HCT116 (cell line): ENCODE data around the gene RCOR3.

Source experiments
- SIN3A ChIP-seq: IDR thresholded peaks from 2 replicates; pipeline ENCODE4 v1.6.1; 2012; ENCODE audit warnings: low read depth
- TCF7L2 ChIP-seq: IDR thresholded peaks from 2 replicates; pipeline ENCODE4 v1.7.0; 2011; ENCODE audit warnings: borderline replicate concordance, inconsistent platforms; ENCODE audit not compliant: insufficient read depth, insufficient read length; ENCODE audit errors: extremely low read depth
- TF ChIP-seq, protein P1 (sequence below), 3 experiments: fragments of 200-600 bp in 1 of 3; sonication (generic) in 1 of 3; IDR thresholded peaks in 2 of 3; conservative IDR thresholded peaks in 1 of 3; 2 replicates each; pipeline ENCODE4 v1.5.1; 2012 to 2017; ENCODE audit warnings: low read depth in 2 of 3, low read length in 2 of 3, antibody characterized with exemption in 1 of 3, borderline replicate concordance in 1 of 3, control low read depth in 1 of 3, mild to moderate bottlenecking in 1 of 3, mixed read lengths in 1 of 3, mixed run types in 1 of 3, moderate library complexity in 1 of 3; ENCODE audit not compliant: insufficient read depth in 1 of 3

DNA sequence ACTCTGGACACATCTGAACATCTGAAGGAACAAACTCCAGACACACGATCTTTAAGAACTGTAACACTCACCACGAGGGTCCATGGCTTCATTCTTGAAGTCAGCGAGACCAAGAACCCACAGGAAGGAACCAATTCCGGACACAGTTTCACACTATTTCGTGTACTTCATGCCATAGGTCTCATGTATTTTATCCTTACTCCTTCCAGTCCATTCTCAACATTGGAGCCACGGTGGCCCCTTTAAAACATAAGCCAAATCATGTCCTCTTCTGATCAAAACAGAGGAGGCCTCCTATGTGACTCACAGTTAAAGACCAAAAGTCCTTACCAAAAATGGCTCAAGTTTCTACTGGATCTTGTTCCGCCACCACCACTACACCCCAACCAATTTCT is 29.8 kb upstream of the RCOR3 start:
- TF ChIP-seq, protein P1, sequence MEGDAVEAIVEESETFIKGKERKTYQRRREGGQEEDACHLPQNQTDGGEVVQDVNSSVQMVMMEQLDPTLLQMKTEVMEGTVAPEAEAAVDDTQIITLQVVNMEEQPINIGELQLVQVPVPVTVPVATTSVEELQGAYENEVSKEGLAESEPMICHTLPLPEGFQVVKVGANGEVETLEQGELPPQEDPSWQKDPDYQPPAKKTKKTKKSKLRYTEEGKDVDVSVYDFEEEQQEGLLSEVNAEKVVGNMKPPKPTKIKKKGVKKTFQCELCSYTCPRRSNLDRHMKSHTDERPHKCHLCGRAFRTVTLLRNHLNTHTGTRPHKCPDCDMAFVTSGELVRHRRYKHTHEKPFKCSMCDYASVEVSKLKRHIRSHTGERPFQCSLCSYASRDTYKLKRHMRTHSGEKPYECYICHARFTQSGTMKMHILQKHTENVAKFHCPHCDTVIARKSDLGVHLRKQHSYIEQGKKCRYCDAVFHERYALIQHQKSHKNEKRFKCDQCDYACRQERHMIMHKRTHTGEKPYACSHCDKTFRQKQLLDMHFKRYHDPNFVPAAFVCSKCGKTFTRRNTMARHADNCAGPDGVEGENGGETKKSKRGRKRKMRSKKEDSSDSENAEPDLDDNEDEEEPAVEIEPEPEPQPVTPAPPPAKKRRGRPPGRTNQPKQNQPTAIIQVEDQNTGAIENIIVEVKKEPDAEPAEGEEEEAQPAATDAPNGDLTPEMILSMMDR (IDR thresholded peaks at IDR 0.05 in 2 of 3, conservative IDR thresholded peaks at IDR 0.05 in 1 of 3; ENCODE audit: borderline replicate concordance in 1 of 3, insufficient read depth in 1 of 3, low read depth in 2 of 3, low read length in 2 of 3) = no peak
- no peak for TF ChIP-seq TCF7L2
- TF ChIP-seq SIN3A = no peak
